DMS114 treated with DMSO at 0.1 percent for 48 hours (cell line): ENCODE results near the gene DTNB.

ENCODE experiments used
- DNase-seq: peaks from one replicate; lab custom pipeline; 2025; ENCODE audit not compliant: unreplicated experiment; lab: John Stamatoyannopoulos, UW

Gene DTNB

DNA sequence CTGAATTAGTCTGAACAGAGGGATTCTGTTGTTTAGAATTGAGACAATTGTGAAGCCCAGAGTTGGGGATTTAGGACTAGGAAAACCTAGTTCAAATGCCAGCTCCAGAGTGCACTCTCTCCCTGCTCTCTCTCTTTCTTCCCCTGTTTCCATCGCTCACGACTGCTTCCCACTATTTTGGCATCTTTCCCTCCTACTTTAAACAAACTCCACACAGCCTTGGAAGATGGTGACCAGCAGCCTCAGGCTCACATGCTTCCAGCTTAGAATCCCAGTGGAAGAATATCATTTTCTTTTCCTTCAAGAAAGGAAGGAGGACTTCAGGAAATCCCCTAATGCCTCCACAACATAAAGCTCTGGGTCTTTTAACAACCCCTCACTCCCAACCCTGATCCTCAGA lies 325.5 kb downstream of the DTNB start:
- DNase-seq: no peak

DNA sequence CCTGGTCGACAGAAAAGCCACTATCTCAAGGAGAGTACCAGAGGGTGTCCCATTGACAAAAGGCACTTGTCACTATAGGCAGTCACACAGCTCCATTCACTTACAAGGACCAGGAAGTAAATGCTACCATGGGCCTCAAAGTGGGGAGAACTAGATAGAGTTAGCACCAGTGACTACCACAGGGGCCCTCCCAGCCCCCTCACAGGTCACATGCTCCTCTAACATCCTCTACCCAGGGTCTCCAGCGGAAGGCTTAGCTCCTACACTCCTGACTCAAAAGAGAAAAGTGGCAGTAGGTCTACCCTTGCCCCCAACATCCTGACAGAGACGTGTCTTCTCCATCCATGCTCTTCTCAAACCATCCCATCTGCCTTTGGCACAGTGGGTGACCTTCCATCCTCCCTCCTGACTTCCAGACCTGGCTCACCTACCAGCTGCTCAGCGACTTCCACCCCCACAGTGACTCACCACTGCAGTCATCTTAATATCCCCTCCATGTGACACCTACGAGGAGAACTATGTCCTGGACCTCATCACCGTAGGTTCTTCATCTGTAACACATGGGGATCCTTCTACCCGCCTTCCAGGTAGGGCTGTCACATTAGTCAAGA lies 326.1 kb downstream of the DTNB start:
- no peak for DNase-seq

DNA sequence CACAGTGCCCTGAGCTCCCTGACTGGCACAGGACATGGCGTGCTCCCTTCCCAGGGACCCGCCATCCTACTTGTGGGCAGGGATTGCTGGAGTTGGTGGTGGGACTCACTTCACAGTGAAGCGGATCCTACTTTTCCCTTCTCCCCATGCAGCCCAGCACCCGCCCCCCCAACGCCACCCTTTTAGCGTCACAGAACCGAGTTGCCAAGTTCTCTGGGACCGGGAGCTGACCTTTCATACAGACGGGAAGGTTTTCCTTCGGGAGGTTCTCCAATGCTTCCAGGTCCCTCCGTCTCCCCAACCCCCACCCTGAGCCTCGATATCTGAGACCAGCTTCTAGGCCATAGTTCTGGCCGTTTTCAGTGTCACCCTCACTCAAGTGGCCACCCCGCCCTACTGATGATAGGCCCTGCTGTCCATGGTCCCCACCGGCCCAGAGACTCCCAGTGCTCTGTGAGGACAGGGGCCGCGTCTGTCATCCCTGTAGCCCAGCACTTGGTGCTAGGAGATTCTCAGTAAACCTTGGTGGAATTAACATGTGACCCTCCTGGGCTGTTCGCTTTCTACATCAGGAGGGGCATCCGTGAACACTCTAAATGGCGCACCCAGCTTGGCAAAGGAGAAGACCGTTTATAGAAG lies 330.1 kb downstream of the DTNB start:
- DNase-seq: no peak

DNA sequence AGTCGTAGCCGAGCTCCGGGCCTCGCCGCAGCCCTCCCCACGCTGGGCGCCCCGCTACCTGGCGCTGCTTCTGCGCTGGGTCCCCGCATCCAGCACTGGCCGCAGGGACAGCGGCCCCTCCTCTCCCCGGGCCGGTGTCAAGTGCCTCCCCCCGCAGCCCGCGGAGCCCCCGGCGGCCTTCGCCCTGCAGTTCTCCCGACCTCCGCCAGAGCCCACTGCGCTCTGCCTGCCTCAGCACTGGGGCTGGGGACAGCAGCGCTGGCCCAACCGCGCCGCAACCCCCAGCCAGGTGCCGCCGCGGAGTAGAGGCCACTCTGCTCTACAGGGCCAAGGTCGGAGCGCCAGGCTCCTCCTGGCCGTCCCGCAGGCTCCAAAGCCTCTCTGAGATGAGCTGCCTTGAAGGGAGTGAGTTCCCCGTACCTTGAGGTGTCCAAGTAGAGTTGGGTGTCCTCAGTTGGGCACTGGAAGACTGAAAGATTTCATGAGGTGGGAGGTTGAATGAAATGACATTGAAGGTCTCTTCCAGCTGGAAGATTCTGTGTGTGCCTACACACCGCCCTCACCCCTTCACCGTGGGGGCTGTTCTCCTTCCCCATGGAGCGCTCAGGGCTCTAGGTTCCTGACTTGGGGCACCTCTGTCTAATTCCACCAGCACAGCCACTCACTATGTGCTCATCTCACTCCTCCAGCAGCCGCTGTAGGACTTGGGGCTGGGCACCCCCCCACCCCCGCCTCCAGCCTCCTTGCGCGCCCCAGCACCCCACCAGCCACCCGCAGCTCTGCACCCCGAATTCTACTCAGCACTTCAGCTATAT lies 330.8 kb downstream of the DTNB start:
- DNase-seq: peak; percentile 42

DNA sequence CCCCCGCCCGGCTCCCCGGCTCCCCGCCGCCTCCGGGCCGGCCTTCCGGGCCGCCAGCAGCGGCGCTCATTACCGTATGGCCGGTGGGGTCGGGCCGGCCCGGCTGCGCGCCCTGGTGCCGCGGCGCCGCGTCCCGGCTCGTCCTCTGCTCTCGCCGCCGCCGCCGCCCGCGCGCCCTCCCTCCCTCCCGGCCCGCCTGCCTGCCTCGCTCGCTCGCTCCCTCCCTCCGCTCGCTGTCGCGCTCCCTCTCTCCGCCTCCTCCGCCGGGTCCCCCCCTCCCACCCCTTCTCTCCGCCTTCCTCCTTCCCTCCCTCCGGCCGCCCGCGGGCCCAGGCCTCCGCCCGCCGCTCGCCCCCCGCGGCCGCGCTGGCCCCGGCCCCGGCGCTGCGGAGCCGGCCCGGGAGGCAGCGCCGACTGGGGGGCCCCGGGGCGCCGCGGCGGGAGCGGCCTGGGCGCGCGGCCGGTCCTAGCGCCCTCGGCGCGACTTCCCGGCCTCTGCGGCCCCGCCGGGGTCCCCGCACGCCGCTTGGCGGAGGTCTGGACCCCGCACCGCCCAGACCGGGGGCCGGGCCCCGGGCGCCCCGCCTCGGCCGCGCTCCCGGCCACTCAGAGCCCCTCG lies 331.5 kb downstream of the DTNB start, which contains the start of gene DNMT3A:
Gene DNMT3A (minus strand): TSS at position 173 of the 619 bp plus-strand sequence. CDS start 27,941 bp downstream, outside the sequence.
- peak; percentile 7 for DNase-seq

DNA sequence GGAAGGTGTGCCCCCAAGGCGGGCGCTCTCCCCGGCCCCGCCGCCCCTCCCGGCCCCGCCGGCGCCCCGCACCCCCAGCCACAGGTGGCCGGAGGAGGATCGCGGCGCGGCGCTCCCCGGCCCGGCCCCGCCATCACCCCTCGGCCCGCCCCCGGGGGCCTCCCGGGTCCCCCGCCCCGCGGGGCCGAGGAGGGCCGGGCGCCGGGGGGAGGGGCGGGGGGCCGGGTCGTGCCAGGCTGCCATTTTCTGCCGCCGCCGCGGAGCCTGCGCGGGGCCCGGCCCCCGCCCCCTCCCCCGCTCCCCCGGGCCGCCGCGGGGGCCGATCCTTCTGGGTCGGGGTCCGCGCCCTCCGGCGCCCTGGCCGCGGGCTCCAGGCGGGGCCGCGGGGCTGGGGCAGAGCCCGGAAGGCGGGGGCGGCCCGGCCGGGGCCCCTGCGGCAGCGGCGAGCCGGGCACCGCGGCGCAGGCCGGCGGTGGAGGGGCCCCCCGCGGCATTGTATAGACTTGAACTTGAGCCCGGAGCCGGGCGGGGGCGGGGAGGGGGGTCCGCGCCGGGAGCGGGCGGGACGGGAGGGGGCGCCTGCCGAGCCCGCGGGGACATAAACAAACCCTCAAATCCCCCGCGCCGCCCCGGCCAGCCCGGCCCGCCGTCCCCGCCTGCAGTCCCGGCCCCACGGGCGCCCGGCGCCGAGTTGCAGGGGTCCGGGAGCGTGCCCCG lies 332.2 kb downstream of the DTNB start:
- DNase-seq: no peak

DNA sequence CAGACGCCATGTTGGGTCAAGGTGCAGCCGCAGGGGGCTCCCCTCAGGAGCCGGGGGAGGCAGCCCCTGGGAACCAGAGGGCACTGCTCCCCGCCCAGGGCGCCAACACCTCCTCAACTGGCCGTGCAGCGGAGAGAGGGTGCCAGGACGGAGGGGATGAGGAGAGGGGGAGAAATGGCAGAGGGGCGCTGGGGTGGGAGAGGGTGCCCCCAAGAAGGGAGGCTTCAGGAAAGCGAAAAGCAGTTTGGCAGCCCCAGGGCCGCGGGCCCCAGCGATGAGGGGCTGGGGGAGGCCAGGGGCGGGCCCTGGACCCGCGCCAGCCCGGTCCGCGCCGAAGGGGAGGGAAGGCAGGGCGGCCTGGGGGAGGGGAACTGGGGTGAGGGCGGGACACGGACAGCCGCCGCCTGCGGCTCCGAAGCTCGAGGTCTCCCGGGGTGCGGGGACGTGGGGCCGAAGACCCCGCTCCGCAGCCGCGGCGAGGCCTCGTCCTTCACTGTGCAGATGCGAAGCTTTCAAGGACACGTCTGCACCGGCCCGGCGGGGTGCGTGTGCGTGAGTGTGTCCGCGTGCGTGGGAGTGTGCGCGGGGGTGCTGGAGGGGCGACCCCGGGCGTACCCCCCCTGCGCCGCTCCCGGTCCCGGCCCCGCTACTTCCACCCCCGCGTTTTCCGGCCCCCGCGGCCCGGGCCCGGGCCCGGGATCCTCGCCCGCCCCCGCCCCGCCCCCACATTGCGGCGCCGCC lies 333.0 kb downstream of the DTNB start:
- DNase-seq: no peak

DNA sequence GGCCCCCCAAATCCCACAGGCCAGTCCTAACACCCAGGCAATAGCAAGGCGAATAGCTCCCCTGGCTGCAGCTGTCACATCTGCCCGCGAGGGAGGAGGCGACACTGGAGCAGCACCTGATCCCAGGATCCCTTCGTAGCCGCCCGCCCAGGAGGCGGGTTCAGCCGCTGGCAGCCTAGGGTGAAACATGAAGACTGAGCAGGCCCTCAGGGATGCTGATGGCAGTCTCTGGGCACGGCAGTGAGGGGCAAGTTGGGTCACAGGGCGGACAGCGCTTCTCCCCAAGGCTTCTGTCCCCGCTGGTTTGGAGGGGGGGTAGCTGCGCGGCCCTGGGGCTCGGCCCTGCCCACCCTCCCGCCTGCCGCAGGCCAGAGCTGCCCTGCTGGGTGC lies 333.6 kb downstream of the DTNB start:
- no peak for DNase-seq

DNA sequence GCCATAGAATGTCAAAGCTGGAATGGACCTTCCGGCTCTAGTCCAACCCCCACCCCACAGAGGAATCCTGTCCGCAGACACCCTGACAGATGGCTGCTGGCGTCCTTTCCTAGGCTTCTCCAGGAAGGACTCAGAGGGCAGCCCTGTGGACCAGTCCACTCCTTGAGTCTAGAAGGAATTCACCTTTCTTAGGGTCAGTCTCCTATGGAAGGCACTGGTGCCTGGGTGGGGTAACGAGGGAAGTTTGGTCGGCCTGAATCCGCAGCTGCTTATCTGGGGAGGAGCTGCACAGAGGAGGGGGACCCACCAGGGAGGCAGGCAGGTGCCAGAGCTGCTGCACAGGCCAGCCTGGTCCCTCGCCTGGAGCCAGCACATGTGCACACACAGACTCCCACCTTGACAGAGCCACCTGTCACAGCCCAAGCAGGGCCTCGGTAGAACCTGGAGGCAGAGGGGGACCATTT lies 334.1 kb downstream of the DTNB start:
- no peak for DNase-seq

DNA sequence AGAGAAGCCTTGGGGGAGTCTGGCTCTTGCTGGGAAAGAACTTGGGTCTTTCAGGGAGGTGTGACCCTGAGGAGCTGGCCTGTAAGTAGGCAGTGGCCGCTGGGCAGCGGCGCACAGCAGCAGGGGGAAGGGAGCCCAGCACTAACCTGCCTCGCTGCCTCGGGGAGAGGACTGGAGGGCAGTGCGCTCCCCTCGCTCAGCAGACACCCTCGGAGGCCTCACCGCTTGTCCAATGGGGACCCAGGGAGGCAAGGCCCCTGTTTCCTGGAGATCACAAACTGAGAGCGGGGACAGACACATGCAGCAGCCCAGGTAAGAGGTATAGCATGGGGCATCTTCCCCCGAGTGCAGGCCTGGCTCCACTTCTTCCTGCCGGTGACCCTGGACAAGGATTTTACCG lies 335.0 kb downstream of the DTNB start:
- DNase-seq: no peak

DNA sequence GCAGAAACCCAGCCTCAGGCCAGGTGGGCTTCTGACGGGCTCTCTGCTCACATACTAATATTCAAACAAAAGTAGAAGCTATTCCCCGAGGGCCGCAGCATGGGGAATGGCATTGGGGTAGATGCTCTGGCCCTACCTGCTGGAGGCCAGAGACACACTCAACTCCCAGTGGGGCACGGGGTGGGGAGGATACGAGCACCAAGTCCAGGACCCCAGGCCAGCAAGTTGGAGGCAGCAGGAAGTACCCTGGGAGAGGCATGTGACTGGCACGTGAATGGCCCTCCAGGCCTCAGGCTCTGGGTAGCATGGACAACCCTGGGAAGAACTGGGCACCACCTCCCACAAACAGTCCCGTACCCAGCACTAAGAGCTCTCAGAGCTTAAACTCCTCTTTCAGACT lies 335.5 kb downstream of the DTNB start:
- no peak for DNase-seq

DNA sequence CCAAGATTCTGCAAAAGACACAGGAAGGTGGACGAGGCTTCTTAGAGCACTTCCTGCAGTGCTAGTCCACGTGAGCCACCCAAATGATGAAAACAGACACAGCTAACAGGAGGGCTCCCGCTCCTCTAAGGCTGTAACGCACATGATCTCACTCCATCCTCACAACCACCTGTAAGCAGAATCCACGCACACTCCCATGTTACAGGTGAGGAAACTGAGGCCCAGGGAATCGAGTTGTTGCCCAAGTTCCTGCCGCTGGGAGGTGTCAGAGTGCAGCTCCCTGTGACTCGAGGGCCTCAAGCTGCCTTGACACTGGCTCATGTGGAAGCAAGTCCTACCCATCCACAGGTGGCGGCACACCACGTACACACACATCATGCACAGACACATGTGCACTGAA lies 336.1 kb downstream of the DTNB start:
- DNase-seq: no peak

DNA sequence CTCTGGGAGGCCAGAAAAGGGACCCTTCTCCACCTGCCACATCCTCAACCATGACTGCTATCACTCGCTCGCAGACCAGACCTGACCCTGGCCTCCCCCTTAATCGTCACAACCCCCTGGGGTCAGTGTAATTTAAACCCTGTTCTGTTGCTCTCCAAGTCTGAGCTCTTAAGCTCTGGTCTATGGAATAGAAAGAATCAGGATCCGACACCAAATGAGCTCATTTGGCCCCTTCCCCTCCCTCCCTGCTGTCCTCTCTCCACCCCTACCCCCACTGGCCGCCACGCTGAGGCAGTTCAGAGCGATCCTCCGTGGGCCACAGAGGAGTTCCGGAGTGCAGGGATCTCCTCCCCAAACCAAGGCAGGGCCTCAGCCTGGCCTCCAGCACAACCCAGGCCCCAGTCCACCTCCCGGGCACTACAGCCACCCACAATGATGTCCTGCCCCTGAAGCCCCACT lies 337.0 kb downstream of the DTNB start:
- DNase-seq: no peak

DNA sequence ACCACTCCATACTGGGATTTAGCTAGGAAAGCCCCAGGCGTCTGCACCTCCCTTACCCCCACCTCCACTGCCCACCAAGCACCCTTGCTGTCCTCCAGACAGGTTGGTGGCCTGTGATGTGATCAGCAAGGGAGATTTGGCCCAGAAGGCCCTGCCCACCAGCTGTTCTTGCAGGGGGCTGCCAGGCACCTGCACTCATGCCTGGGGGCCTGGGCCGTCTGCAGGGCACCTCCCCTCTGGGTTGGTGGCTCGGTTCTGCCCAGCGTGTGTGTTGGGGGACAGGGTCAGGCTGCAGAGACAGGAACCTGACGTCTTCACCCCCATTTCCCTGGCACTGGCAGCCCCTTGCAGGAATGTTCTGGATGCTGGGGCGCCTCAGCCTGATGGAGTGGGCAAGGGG lies 337.4 kb downstream of the DTNB start:
- no peak for DNase-seq

DNA sequence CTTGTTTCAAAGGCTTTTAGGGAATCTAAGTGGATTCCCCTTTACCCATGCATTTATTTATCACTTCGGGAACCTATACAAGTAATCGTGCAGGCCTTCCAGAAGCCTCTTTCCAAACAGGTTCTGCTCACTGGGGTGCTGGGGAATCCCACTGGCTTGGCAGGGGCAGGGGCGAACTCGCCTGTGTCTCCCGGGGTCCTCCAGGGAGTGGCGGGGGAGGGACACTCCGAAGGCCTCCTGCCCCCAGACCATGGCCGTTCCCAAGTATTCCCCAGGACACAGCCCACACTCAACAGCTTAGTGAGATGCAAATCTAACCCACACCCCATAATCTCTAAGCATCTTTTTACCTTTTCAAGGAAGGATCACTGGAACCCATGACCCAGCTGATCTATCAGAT lies 338.2 kb downstream of the DTNB start:
- no peak for DNase-seq

DNA sequence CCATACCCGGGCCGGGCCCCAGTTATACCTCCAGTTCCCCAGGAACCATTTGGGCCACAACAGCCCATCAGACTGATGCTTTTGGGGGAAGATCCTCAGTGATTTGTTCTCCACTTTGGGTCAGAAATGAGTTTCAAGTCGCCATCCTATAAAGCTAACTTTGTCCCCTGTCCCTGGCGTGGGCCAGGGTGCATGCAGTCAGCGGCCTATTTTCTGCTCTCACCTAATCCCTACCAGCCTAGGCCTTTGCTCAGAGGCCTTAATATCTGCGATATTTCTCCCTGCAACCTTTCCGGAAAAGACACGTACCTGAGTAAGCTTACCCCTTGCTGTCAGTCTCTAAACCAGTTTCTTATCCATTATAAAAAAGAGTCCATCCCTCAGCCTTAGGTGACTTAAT lies 338.9 kb downstream of the DTNB start:
- DNase-seq: no peak

DNA sequence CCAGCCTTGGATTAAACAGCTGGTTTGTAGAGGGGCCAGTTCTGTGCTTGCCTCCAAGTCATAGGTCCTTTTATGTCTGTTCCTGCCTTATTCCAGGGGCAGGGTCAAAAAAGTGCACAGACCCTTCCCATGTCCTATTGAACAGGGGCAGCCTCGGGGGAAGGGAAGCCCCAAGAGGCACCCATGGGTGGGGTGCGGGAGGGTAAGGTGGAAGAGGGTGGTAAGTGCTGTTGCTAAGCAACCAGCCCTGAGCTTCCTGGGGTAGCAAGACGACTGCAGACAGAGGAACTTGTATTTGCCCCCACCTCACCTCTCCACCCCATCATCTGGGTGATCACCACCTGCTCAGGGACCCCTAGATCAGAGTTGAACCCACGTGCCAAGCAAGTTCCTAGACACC lies 339.4 kb downstream of the DTNB start:
- no peak for DNase-seq

DNA sequence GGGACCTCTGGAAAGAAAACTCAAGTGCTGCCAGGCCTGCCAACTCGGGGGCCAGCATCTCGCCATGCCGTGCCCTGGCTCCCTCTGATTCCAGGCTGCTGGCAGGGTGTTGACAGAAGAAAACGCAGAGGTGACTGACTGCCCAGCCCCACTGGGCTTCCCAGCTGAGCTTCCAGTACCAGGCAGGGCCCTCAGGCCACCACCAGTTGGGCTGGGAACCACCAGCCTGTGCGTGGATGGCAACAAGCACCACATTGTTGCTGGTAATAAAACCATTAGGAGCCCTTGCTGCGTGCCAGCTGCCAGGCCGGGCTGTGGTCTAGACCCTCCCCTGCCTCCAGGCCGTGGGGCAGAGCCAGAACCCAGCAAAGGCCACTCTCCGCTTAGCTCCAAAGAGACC lies 340.8 kb downstream of the DTNB start:
- DNase-seq: no peak

DNA sequence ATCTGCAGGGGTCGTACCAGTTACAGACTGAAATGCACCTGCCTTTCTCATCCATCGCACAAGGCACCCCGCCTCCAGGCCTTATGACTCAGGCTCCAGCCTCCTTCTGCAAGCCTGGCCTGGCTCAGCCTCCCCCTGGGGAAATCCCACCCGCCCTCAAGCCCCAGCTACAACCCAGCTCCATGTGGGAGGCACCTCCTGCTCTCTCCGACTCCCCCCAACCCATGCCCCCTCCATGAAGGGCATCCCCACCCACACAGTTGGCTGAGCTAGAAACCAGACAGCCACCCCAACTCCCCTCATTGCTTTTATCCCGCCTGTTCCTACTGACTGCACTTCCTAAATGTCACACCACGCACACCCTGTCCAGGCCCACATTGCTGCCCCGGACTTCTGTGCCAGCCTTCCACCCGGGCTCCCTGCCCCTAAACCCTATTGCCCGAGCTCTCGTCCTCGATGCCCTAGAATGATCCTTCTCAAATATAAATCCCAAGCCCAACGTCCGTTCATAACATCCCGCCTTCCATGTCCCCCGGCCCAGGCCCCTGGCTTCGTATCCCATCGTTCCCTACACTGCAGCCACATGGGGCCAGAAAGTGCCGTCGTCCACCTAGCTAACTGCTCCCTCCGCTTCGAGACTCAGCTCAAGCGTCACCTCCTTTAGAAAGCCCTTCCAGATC lies 341.6 kb downstream of the DTNB start:
- no peak for DNase-seq

DNA sequence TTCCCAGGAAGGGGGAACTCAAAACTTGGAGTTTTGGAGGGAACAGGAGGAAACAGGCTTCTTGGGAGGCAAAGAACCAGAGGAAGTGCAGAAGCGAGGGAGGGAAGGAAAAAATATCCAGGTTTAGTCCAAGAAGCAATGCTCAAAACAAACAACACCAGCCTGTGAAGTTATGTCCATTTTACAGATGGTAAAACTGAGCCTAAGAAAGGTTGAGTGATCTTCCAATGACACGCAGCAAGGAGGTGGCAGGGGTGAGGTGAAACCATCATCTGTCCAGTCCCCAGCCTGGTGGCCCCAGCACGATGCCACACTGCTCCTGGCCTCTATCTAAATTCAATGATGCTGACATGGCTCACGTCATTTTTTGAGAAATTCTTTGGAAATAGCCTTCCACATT lies 342.4 kb downstream of the DTNB start:
- DNase-seq: no peak
